NCI-H82 treated with DMSO at 0.1 percent for 48 hours (cell line): ENCODE results near the gene SEPTIN2.
A peak's percentile ranks its signal among the peaks of the same experiment; 100 is the strongest.
"Not testable (repeated sequence)": the region's sequence is repeated elsewhere in the genome, so short reads cannot be mapped to it uniquely, and the experiment has no call there.

Experiments
- DNase-seq: peaks from one replicate; lab custom pipeline; 2025; ENCODE audit not compliant: unreplicated experiment; lab: John Stamatoyannopoulos, UW

Gene SEPTIN2

GRCh38 chr2:241315879-241316631, at the start of gene SEPTIN2:
SEPTIN2 (plus strand) TSS chr2:241315925; CDS start chr2:241324233, 8,308 bp downstream.
- no peak for DNase-seq

- no peak for DNase-seq
Measured at GRCh38 chr2:241267249-241268067, 48.3 kb upstream of the SEPTIN2 start.

- no peak for DNase-seq
Measured at GRCh38 chr2:241268306-241268705, 47.4 kb upstream of the SEPTIN2 start.

GRCh38 chr2:241268716-241269445, 46.8 kb upstream of the SEPTIN2 start:
- no peak for DNase-seq

- no peak for DNase-seq
Measured at GRCh38 chr2:241269707-241270520, 45.8 kb upstream of the SEPTIN2 start.

GRCh38 chr2:241270531-241270930, 45.2 kb upstream of the SEPTIN2 start:
- DNase-seq, result no peak

- DNase-seq, result no peak
Measured at GRCh38 chr2:241271706-241272302, 43.9 kb upstream of the SEPTIN2 start.

GRCh38 chr2:241272303-241273209, 43.2 kb upstream of the SEPTIN2 start:
- no peak for DNase-seq

- DNase-seq, result no peak
Measured at GRCh38 chr2:241273210-241274020, 42.3 kb upstream of the SEPTIN2 start.

GRCh38 chr2:241274127-241274526, 41.6 kb upstream of the SEPTIN2 start:
- no peak for DNase-seq

- no peak for DNase-seq
Measured at GRCh38 chr2:241275504-241275903, 40.2 kb upstream of the SEPTIN2 start.

GRCh38 chr2:241275910-241276309, 39.8 kb upstream of the SEPTIN2 start:
- no peak for DNase-seq

- not testable (repeated sequence) for DNase-seq
Measured at GRCh38 chr2:241278306-241278705, 37.4 kb upstream of the SEPTIN2 start.

GRCh38 chr2:241279413-241279812, 36.3 kb upstream of the SEPTIN2 start:
- DNase-seq, result peak; percentile 18

- DNase-seq, result no peak
Measured at GRCh38 chr2:241279828-241280227, 35.9 kb upstream of the SEPTIN2 start.

- no peak for DNase-seq
Measured at GRCh38 chr2:241280291-241280690, 35.4 kb upstream of the SEPTIN2 start.

GRCh38 chr2:241282555-241282954, 33.2 kb upstream of the SEPTIN2 start:
- DNase-seq, result no peak

GRCh38 chr2:241285596-241285995, 30.1 kb upstream of the SEPTIN2 start:
- DNase-seq, result no peak
